ENCODE results near the gene AK9.

- TF ChIP-seq CTCF (IDR thresholded peaks at IDR 0.05) (no peak), REST (IDR thresholded peaks at IDR 0.05; ENCODE audit: insufficient read depth in 1 of 2, low read depth in 2 of 2, low read length in 1 of 2) (no peak), POLR2AphosphoS5 (IDR thresholded peaks at IDR 0.05; ENCODE audit: low read depth, low read length) (no peak), TCF7L2 (IDR thresholded peaks at IDR 0.05; ENCODE audit: low read depth, low read length) (no peak), SIN3A (IDR thresholded peaks at IDR 0.05; ENCODE audit: borderline replicate concordance, insufficient read depth, low read depth, low read length) (no peak)
Measured at GRCh38 chr6:109687271-109687761, 3.7 kb downstream of the AK9 start.
